LNCaP clone FGC (cell line): ENCODE results near the gene TIMM13.
"Not testable (repeated sequence)": the region's sequence is repeated elsewhere in the genome, so short reads cannot be mapped to it uniquely, and the experiment has no call there.

Experiments
- DNase-seq: peaks from one replicate; pipeline ENCODE4 v3.0.0-alpha.2; 2011; ENCODE audit warnings: low read depth
- H3K4me3 ChIP-seq: 2 replicates; pipeline ENCODE4 v1.5.1; 2011; ENCODE audit warnings: mild to moderate bottlenecking, low read depth, low read length, control low read depth
- CTCF ChIP-seq: IDR thresholded peaks from 2 replicates; pipeline ENCODE4 v1.5.1; 2012; ENCODE audit warnings: mild to moderate bottlenecking; ENCODE audit not compliant: control insufficient read depth, insufficient read depth; ENCODE audit errors: extremely low read depth

Gene TIMM13

GRCh38 chr19:2427429-2428320 is at the start of gene TIMM13:
TIMM13 (minus strand) TSS chr19:2427586; CDS start chr19:2427533, 53 bp downstream.
- peak within 1 kb of the TSS; percentile 93 for H3K4me3 ChIP-seq
- DNase-seq = peak; percentile 83
- no peak for TF ChIP-seq CTCF

- DNase-seq = no peak
- peak overlapping the region; percentile 90 for H3K4me3 ChIP-seq
- TF ChIP-seq CTCF = no peak
Observed at GRCh38 chr19:2476451-2477140, 49.2 kb upstream of the TIMM13 start.

- no peak for TF ChIP-seq CTCF
- peak; percentile 87 for DNase-seq
- H3K4me3 ChIP-seq = peak within 1 kb of the TSS; percentile 90
Observed at GRCh38 chr19:2475702-2476450, 48.5 kb upstream of the TIMM13 start, which contains the start of gene GADD45B. GADD45B (plus strand) TSS chr19:2476127; CDS start chr19:2476359, 232 bp downstream.

- no peak for DNase-seq
- H3K4me3 ChIP-seq = peak overlapping the region; percentile 90
- no peak for TF ChIP-seq CTCF
Observed at GRCh38 chr19:2475018-2475701, 47.8 kb upstream of the TIMM13 start.

- peak; percentile 98 for TF ChIP-seq CTCF
- no peak for DNase-seq
- H3K4me3 ChIP-seq = peak overlapping the region; percentile 26; the same call in 1 of the 2 replicates
Observed at GRCh38 chr19:2474232-2475017, 47.0 kb upstream of the TIMM13 start.

- not testable (repeated sequence) for H3K4me3 ChIP-seq, DNase-seq
Observed at GRCh38 chr19:2469915-2470200, 42.5 kb upstream of the TIMM13 start.
